Amniotic stem cell (primary cell): ENCODE data around the gene NLRP12.
A peak's percentile ranks its signal among the peaks of the same experiment; 100 is the strongest.
"Not testable (repeated sequence)": the region's sequence is repeated elsewhere in the genome, so short reads cannot be mapped to it uniquely, and the experiment has no call there.

ENCODE experiments used
- DNase-seq: peaks from one replicate; lab custom pipeline; 2025; lab: John Stamatoyannopoulos, UW

Gene NLRP12

DNA sequence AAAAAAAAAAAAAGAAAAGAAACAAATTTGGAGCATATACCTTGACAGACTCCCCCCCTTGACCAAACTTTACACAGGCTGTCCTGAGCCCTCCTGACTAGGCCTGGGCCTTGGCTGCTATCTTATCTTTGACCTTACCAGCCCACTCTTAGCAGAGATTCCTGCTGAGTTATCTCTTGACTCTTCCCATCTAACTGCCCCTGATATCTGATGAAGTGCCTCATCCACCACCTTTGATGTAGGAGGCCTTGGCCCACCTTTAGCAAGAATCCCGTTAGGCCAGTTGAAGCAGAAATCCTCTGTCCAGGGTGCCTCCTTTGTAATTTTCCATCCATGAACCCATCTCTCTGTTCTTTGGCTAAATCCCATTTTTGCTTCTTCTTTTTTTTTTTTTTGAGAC lies 43.6 kb downstream of the NLRP12 start:
- DNase-seq: no peak

DNA sequence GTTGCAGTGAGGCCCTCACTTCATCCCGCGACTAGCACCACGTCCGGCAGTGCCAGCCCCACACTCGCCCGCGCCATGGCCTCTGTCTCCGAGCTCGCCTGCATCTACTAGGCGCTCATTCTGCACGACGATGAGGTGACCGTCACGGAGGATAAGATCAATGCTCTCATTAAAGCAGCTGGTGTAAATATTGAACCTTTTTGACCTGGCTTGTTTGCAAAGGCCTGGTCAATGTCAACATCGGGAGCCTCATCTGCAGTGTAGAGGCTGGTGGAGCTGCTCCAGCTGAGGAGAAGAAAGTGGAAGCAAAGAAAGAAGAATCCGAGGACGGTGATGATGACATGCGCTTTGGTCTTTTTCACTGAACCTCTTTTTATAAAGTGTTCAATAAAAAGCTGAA lies 48.6 kb downstream of the NLRP12 start:
- DNase-seq: no peak

DNA sequence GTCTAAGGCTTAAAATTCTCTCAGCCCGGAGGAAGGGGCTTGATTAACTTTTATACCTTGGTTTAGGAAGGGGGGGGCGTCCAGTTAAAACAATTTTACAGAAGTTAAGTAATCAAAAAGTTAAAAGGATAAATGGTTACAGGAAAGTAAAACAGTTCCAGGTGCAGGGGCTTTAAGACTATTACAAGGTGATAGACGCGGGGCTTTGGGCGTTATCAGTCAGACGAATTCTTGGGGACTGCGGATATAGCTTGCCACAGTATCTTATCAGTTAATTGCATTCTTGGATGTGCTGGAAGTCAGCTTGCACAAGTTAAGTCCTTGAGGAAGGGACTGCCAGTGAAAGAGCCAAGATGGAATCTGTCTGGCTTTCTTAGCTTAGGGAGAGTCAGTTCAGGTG lies 49.6 kb downstream of the NLRP12 start:
- DNase-seq: not testable (repeated sequence)

DNA sequence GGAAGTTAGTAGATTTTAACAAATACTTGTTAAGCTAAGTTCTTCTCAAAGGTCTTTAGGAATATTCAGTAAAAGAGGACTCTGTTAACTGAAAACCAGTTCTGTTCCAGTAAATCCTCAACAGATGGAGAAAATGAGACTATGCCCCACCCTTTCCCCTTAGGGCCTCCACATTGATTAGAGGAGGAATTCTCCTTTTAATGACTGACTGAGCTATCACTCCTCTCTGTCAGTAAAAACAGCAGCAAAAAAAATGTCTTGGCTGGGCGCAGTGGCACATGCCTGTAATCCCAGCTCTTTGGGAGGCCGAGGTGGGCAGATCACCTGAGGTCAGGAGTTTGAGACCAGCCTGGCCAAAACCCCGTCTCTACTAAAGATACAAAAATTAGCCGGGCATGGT lies 50.1 kb downstream of the NLRP12 start:
- DNase-seq: no peak

DNA sequence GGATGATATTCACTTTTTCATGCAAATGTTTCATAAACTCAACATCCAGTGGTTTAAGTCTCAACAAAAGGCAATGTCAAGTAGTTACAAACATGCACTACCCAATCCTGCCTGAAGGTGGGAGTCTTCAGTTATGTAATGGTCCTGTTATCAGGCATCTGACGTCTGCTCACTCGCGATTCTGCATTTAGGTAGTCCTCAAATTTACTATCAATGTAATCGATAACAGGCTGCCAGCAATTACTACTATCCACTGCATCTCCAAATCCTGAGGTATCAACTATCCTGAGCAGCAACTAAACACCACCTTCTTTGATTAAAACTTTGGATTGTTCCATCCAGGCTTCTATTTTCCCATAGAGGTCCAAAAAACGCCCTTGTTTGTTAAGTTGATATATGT lies 51.2 kb downstream of the NLRP12 start:
- DNase-seq: peak; percentile 2

DNA sequence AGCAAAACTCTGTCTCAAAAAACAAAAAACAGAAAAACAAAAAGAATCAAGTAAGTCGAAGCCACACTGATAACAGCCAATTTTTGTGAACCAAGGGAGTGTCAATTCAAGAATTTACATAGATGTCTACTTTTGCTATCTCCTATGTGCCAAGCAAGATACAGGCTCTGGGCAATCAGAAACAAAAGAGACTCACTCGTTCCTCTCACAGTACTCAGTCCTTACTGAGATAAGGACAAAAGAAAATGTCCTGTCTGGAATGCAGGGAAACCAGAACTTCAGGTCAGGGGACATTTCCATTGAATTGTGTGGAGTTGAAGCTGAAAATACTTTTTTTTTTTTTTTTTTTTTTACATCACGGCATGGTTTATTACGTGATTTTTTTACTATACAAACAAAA lies 53.0 kb downstream of the NLRP12 start:
- DNase-seq: no peak

DNA sequence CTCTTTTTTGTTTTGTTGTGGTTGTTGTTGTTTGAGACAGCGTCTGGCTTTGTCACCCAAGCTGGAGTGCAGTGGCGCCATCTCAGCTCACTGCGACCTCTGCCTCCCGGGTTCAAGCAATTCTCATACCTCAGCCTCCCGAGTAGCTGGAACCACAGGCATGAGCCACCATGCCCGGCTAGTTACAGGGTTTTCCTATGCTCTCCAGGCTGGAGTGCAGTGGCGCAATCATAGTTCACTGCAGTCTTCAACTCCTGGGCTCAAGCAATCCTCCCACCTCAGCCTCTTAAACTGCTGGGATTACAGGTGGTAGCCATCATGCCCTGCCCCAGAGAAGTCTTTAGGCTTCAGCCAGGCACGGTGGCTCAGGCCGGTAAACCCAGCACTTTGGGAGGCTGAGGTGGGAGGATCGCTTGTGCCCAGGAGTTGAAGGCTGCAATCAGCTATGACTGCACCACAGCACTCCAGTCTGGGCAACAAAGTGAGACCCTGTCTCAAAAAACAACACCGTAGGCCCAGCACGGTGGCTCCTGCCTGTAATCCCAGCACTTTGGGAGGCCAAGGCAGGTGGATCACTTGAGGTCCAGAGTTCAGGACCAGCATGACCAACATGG lies 54.3 kb downstream of the NLRP12 start:
- not testable (repeated sequence) for DNase-seq

DNA sequence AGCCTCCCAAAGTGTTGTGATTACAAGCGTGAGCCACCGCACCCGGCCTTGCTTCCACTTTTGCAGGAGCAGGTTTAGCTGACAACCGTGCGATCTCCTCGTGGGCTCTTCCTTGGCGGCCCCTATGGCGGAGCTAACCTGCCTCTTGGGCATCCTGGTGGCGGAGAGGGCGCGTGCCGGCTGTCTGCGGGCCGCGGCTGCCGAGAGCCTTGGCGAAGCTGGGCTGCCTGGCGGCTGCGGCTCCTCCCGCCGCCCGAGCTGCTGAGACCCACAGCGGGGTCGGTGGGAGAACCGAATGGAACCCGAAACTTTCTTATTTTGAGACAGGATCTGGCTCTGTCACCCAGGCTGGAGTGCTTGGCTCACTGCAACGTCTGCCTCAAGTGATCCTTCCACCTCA lies 55.7 kb downstream of the NLRP12 start:
- no peak for DNase-seq

DNA sequence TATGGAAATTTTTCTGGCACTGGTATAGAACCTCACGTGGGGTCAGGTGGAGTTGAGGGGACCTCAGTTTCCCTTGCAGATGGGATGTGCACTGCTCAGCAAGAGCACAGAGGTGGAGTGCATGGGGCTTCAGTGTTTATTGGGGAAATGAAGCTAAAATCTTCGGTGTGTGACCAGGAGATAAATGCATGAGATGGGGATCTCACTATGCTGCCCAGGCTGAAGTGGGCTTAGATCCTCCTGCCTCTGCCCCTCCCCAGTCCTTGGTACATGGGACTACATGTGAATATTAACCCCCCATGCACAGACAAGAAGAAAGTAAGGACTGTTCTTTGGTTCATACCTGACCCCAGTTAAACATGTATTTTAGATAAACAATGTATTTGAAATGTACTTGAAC lies 65.1 kb downstream of the NLRP12 start:
- not testable (repeated sequence) for DNase-seq
